Measurements from ENCODE around the gene NUB1.

DNA sequence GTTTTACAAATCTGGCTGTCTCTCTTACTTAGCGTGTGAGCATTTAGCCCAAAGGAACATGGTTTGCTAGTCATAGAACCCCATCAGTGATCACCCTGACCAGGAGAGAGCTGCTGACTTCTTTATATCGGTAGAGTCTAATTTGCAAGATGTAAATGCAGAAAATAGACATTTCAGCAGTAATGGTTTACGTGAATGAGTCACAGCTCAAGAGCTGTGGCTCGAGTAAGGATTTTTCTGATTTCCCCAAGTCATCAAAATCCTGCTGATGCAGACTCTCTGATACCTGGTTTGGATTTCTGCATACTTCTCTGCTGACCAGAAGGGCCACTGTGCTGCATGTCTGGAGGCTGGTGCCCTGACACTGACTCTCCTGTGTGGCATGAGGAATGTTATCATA is 25.7 kb downstream of the NUB1 start:
- TF ChIP-seq POLR2AphosphoS5 (IDR thresholded peaks at IDR 0.05) (no peak), POLR2A (IDR thresholded peaks at IDR 0.05) (no peak), EP300 (IDR thresholded peaks at IDR 0.05) (no peak), CTCF (IDR thresholded peaks at IDR 0.05) (no peak)
